T47D (cell line): ENCODE results near the gene FAM221B.

ENCODE experiments used
- DNase-seq, 2 experiments: peaks; one replicate each; pipeline versions ENCODE4 v3.0.0 to v3.0.0-alpha.2; 2011 to 2012; ENCODE audit warnings: low read depth in 1 of 2, low spot score in 1 of 2
- JUND ChIP-seq: IDR thresholded peaks from 2 replicates; pipeline ENCODE4 v1.6.1; 2012; ENCODE audit warnings: low read depth
- in situ Hi-C: cut with HindIII; loops from 2 replicates; pipeline ENCODE4 v1.10.0; 2016; ENCODE audit warnings: low sequenced_read_pairs, low pct_unique_long_range_greater_than_20kb

Gene FAM221B

DNA sequence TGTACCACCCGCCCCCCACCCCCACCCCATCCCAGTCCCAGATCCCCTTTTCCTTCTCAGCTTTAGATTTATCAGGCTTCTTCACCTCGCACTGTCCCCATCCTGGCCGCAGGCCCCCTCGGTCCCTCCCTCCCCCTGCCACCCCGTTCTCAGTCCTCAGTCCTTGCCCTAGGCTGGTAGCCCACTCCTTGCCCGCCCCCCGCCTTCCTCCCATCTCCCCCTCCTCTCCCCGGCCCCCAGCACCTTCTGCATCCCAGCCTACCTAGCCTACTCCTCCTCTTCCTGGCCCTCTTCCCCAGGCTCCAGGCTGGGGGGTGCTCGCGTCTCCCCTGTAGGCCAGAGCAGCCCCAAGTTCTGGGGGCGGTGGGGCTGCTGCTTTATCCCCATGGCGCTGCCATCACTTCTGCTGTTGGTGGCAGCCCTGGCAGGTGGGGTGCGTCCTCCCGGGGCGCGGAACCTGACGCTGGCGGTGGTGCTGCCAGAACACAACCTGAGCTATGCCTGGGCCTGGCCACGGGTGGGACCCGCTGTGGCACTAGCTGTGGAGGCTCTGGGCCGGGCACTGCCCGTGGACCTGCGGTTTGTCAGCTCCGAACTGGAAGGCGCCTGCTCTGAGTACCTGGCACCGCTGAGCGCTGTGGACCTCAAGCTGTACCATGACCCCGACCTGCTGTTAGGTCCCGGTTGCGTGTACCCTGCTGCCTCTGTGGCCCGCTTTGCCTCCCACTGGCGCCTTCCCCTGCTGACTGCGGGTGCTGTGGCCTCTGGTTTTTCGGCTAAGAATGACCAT lies 36.3 kb downstream of the FAM221B start:
- in situ Hi-C loops = no loop called here
- no peak for DNase-seq
- TF ChIP-seq JUND = no peak

DNA sequence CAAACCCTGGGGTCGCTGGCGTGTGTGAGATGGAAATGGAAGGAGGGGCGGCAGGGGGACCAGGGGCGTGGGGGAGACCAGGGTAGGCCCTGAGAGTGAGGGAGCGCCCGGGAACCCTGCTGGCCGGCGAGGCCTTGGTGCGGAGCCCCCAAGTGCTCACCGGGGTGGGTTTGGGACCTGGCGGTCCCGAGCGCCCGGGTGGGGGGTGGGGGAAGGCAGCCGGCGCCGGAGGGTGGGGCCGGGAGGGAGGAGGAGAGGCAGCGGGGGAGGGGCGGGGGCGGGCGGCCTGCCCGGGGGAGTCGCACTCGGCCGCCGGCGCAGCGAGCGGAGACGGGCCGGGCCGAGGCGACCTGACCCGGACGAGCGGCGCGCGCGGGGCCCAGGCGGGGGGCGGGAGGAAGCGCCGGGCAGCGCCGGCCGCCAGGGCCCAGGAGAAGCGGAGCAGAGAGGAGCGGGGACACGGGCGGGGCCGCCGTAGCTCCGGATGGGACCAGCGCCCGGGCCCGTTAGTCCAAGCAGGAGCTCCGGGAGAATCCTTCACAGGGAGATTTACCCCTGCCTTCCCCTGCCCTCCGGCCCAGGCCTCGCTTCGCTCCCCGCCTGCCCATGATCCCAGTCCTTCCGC lies 37.1 kb downstream of the FAM221B start, which contains the start of gene NPR2:
Gene NPR2 (plus strand): TSS at position 295 of the 625 bp plus-strand sequence. CDS start 818 bp downstream, outside the sequence.
- in situ Hi-C loops = no loop called here
- DNase-seq = no peak
- TF ChIP-seq JUND = no peak

DNA sequence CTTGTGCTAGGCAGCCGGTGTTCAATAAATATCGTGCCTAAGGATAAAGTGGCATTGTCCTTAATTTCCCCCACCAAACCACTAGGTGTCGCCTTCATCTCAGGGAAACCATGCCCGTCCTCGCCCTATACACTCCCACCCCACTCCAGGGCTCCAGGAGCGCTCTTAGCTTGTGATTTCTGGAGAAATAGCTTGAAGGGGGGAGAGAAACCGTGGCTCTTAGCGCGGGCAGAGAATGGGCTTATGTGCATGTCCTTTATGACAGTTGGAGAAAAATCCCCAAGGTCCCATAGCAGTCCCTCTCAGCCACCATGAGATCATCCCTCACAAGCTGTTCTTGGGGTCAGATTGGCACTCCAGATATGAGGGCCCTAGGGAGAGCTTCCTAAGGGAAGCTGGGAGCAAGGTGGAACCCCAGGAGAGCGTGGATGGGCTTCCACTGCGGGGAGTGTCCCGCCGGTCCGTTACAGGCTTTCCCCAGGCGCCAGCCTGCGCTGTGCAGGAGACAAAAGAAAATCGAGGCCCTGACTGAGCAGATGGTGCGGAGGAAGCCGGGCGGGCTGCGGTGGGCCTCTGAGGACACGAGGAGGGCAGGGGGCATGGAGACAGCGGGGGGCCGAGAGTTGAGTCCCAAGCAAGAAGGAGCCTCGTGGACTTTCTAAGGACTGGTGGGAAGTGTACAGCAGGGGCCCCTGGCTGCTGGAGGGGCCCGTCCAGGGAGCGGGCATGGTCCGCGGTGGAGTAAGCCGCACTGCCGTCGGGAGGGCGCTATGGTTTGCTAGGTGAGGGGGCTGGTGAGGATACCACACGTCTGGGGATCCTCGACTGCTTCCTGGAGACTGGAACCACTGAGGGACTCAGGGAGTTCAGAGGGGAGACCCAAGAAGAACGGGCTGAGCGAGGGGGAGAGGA lies 37.9 kb downstream of the FAM221B start:
- in situ Hi-C loops = no loop called here
- no peak for TF ChIP-seq JUND

DNA sequence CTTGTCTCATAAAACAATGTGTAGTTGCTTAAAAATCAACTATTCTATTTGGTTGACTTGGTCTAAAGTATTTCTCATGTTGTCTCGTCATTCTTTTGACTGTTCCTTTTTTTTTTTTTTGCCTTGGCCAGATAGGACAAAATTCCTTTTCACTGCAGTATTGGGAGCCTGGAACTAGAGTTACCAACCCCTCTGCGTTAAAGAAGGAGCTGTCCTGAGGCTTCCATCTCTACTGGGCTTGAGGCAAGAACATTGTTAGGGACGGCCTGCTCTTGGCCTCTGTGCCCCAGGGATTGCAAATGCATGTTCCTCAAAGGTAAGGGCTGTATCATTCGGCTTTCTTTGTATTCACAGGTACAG lies 38.5 kb downstream of the FAM221B start:
- no peak for TF ChIP-seq JUND
- no peak for DNase-seq
- in situ Hi-C loops = no loop called here

More for the DNA sequence above, 37.9 kb downstream of the FAM221B start:
- DNase-seq = peak; percentile 65 to 77

DNA sequence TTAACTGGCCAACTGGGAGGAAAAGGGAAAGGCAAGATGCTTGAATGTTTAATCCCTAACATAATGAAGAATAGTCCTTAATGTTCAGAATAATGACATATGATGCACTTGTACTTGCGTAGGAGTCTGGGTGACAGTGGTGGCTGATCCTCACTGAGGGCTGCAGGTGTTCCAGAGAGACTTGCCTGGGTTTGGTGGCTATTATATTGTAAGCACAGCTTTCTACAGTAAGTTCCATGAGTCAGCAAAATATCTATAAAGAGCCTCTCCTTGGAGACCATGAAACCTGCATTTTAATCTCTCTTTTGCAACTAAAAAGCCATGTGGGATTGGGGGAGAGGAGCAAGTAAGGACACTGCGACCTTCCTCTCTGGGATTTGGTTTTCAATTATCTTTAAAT lies 39.0 kb downstream of the FAM221B start:
- TF ChIP-seq JUND = no peak
- in situ Hi-C loops = no loop called here
- no peak for DNase-seq

DNA sequence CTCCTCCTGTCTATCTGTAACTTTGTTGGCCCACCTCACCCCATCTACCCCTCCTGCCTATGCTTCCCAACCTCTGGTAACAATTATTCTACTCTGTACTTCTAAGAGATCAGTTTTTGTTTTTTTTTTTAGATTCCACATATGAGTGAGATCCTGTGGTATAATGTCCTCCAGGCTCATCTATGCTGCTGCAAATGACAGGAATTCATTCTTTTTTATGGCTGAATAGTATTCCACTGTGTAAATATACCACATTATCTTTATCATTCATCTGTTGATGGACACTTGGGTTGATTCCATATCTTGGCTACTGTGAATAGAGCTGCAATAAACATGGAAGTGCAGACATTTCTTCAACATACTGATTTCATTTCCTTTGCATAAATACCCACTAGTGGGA lies 45.1 kb downstream of the FAM221B start:
- DNase-seq = no peak
- TF ChIP-seq JUND = no peak
- in situ Hi-C loops = no loop called here

DNA sequence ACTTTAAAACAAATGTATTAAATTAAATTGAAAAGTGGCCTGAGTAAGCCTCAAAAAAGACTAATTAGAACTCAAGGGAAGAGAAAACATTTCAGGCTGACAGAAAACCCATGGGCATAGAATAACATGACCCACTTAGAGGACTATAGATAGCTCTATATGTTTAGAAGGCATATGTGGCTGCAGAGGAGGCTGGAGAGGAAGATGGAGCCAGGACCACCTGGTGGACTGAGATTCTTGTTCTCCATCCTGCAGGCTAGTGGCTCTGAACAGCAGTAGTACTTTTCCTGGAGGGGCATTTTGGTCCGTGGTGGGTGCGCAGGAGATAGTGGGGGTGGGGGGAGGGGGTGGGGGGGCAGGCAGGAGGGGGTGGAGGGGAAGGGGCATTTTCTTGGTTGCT lies 47.5 kb downstream of the FAM221B start:
- no peak for DNase-seq
- no peak for TF ChIP-seq JUND
- in situ Hi-C loops = no loop called here

DNA sequence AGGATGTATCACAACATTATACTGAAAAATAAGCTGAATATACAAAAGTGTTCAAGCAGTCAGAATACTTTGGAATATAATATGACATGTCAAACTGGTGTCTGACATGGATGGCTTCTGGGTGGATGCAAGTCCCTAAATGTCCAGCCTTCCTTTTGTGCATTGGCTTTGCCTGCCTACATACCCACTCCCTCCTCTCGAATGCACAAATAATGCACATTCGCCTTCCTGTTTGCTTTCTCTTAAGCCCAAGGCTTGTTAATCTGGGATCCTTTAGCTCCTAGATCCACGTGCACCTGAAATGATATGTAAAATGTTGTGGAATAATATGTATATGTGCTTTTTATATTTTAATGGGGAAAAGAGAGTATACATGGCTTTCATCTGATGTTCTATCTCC lies 50.0 kb downstream of the FAM221B start:
- in situ Hi-C loops = no loop called here
- no peak for TF ChIP-seq JUND

DNA sequence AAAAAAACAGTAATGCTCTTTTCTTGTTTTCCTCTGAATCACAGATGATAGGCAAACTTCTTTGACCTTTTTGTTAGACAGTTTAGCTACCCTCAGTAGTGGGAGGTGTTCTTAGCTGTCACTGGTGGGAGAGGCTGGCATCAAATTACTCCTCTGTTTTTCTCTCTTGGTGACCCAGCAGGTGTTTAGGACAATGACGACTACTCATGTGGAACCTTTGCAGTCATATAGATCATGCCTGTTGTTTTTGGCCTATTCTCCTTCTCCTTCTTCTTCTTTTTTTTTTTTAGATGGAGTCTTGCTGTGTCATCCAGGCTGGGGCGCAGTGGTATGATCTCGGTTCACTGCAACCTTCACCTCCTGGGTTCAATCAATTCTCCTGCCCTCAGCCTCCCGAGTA lies 52.5 kb downstream of the FAM221B start:
- DNase-seq = no peak
- in situ Hi-C loops = no loop called here
- no peak for TF ChIP-seq JUND

More for the DNA sequence above, 50.0 kb downstream of the FAM221B start:
- no peak for DNase-seq

DNA sequence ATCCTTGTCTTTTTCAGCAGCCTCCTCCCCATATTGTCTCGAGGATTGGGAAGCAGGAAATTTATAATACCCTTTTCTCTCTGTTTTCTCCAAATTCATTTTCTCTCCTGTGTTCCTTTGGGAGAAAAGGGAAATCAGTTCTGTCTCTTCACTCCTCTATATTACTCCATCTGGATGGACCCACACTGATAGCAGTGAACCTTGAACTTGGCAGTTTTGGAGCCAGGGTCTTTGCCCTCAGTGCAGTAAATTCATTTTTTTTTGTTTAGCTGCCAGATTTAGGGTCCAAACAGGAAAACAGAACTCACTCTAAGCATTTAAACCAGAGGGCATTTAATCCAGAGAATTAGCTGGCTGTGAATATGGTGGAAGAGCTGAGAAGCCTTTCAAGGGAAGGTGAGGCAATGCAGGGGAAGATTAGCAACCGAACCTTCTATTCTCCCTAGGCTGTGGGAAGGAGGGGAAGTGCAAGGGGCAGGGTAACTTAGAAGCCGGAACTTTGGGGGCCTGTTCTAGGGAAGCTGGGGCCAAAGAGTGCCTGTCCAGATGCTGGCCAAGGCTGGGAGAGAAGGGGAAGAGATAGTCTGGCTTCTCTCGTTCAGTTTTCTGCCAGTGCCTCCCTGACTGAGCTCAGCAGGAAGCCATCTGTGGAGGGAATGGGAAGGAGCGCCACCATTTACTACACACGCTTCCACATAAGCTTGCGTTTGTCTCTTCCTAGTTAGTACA lies 53.5 kb downstream of the FAM221B start:
- no peak for DNase-seq
- no peak for TF ChIP-seq JUND
- in situ Hi-C loops = no loop called here

DNA sequence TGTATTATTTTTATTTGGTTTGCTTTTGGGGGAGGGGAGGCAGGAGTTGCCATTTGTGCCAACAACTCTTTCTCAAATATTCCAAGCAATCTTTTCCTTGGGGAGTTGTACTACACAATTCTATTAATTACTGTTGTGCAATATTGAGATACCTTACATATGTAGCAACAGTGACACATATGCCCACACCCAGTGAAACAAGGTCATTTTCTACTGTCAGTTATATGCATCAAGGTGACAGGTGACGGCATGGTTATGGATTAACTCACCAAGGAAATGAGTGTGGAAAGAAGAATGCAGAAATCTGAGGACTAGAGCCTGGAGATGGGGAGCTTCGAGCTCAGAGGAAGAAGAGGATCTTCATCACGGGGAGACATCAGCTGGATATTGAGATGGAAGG lies 56.6 kb downstream of the FAM221B start:
- in situ Hi-C loops = no loop called here
- TF ChIP-seq JUND = no peak
- no peak for DNase-seq

DNA sequence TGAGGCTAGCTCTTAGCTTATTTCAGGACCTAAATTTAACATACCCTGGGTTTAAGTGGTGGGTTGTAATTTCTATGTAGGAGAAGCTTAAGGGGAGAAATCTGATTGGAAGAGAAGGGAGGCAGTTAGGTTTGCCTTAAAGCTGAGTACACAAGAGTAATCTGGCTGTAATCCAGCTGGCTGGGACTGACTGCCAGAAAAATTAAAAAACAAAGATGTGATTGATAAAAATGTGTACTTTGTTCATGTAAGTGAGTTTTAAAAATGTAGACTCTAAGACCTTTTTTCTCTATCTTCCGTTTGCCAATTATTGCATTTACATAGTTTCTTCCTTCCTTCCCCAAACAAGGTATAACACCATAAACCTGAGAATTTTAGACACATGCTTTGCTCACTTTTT lies 57.0 kb downstream of the FAM221B start:
- peak; percentile 26 to 82 for DNase-seq
- no peak for TF ChIP-seq JUND
- in situ Hi-C loops = no loop called here

DNA sequence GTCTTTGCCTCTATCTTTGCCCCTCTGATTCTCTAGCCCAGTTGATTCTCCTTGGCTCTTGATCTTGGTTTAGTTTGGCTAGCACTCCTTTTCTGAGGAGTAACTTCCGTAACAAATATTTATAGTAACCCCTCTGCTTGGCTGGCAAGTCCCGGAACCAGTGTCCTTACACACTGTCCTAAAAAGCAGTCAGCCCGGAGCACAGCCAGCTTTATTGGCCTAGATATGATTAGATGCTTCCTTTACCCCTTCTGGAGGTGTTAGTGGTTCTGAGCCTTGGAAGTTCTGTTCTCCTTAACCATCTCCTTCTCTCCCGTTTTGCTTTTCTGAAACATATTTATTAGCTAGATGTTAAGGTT lies 57.5 kb downstream of the FAM221B start:
- TF ChIP-seq JUND = no peak
- in situ Hi-C loops = no loop called here
- DNase-seq = no peak
